Esophagus squamous epithelium (tissue), 5 donors: Measurements from ENCODE around the gene BLOC1S1. TPM values are rescaled to one million over a fixed set of nuclear protein-coding genes. Genes with fewer than 3 reads are reported as not detected.

Experiments
- DNase-seq: peaks from one replicate; lab custom pipeline; 2025; lab: John Stamatoyannopoulos, UW
- H3K27ac ChIP-seq, 4 donors: fragments of 200-600 bp; sonication (generic); one replicate each; pipeline ENCODE4 v1.5.1; 2016 to 2019; ENCODE audit warnings: mild to moderate bottlenecking in 1 of 4
- H3K27me3 ChIP-seq, 4 donors: fragments of 200-600 bp; sonication (generic); 1 replicate in 3 of 4; 2 replicates in 1 of 4; pipeline versions ENCODE4 v1.5.1 to v1.6.0; 2017 to 2021; ENCODE audit warnings: antibody characterized with exemption in 1 of 4
- H3K36me3 ChIP-seq, 3 donors: fragments of 200-600 bp; sonication (generic); one replicate each; pipeline ENCODE4 v1.5.1; 2016 to 2019
- H3K4me1 ChIP-seq, 3 donors: fragments of 200-600 bp; sonication (generic); one replicate each; pipeline ENCODE4 v1.5.1; 2017 to 2019
- H3K4me3 ChIP-seq, 4 donors: fragments of 200-600 bp; sonication (generic); 1 replicate in 3 of 4; 2 replicates in 1 of 4; pipeline ENCODE4 v1.5.1; 2016 to 2019; ENCODE audit warnings: mild to moderate bottlenecking in 2 of 4, moderate library complexity in 1 of 4
- H3K9me3 ChIP-seq, 3 donors: fragments of 200-600 bp; sonication (generic); one replicate each; pipeline ENCODE4 v1.5.1; 2016 to 2019
- POLR2A ChIP-seq, 4 donors: fragments of 450-650 bp; IDR thresholded peaks; one replicate each; pipeline ENCODE4 v1.6.1; 2017; ENCODE audit warnings: antibody characterized with exemption in 4 of 4, mild to moderate bottlenecking in 4 of 4, moderate library complexity in 3 of 4
- WGBS, 2 donors: methylation state at CpG; one replicate each; pipeline ENCODE4 v1.1.5; 2018; 5-methylcytosine and 5-hydroxymethylcytosine counted together
- intact Hi-C: fragments of 100-400 bp; cut with DNase I; formaldehyde crosslinking; loops from one replicate; pipeline ENCODE4 v1.15.0; 2022
- total RNA-seq, 4 donors: library from RNA; depleted of rRNA; stranded (reverse); fragments of >200 nt; gene quantifications; one replicate each; pipeline ENCODE4 v1.1.0, GENCODE V29; 2016
- TF ChIP-seq, protein P1 (sequence below), 6 experiments: fragments of 450-650 bp in 4 of 6; fragments of 200-600 bp in 2 of 6; sonication (generic) in 2 of 6; IDR thresholded peaks; one replicate each; pipeline ENCODE4 v1.5.1; 2016 to 2019; ENCODE audit warnings: antibody characterized with exemption in 6 of 6, mild to moderate bottlenecking in 4 of 6, moderate library complexity in 4 of 6
- donor health status: DM: yes; HTN: yes; CAD: no.

BLOC1S1 gene
- total RNA-seq, 4 donors from 2014 or later, result 117 to 211 (median 178) TPM

DNA sequence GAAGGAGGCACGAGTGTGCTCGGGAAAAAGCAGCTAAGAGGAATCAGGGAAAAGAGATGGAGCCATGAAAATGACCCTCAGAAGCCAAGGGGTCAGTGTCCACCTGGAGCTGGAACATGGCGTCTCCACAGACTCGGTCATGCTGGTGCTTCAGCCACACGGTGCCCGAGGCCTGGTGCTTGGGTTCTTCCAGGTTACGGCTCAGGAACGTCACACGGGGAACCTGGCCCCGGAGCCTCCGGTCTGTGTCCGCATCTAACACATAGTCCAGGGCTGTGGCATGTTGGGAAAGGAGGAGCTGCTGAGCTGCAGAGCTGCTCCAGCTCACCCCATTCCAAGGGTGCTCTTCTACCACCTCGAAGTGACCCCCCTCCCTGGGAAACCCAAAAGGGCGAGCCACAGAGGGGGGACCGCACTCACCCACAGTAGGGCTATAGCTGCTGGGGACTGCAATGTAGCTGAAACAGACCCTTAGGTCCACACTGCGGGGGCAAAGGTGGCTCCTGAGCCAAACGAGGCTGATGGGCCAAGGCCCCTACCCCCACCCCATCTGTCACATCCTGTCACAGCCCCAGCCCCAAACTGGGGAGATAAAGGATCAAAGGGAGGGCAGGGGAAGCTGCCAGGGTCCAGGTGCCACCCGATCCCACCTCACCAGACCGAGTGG, 18.9 kb upstream of the BLOC1S1 start:
- 52 to 66% methylated on average over 5 to 10 of the region's 19 CpGs for WGBS, 2 donors

DNA sequence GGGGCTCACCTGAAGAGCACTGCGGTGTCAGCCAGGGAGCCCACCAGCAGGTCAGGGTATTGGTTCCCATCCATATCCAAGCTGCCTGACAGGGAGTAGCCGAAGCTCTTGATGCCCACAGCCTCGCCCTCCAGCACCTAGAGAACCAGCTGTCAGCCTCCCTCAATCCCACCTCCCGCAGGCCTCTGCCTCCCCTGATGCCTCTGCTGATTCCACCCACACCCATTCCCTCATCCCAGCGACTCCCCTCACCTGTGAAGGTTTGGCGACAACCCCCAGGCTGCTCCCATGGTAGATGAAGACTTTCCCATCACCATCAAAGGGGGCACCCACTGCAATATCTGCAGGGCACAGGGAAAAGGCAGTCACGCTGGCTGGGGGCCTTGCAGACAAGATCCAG, 18.2 kb upstream of the BLOC1S1 start:
- DNase-seq, result no peak
- H3K36me3 ChIP-seq, result peaks cover 0 to 22% (median 0%) of the 10 kb centered on the region in 3 donors

More for the DNA sequence above, 18.9 kb upstream of the BLOC1S1 start:
- no peaks in the 10 kb centered on the region for H3K9me3 ChIP-seq
- peaks cover 0 to 18% (median 0%) of the 10 kb centered on the region in 3 donors for H3K4me1 ChIP-seq
- H3K27ac ChIP-seq, result no peak overlapping the region
- no peaks in the 10 kb centered on the region for H3K27me3 ChIP-seq
- H3K36me3 ChIP-seq, result peaks cover 0 to 26% (median 0%) of the 10 kb centered on the region in 3 donors
- intact Hi-C loops, result no loop called here
- no peak for TF ChIP-seq POLR2A (IDR thresholded peaks at IDR 0.05)
- TF ChIP-seq, protein P1, sequence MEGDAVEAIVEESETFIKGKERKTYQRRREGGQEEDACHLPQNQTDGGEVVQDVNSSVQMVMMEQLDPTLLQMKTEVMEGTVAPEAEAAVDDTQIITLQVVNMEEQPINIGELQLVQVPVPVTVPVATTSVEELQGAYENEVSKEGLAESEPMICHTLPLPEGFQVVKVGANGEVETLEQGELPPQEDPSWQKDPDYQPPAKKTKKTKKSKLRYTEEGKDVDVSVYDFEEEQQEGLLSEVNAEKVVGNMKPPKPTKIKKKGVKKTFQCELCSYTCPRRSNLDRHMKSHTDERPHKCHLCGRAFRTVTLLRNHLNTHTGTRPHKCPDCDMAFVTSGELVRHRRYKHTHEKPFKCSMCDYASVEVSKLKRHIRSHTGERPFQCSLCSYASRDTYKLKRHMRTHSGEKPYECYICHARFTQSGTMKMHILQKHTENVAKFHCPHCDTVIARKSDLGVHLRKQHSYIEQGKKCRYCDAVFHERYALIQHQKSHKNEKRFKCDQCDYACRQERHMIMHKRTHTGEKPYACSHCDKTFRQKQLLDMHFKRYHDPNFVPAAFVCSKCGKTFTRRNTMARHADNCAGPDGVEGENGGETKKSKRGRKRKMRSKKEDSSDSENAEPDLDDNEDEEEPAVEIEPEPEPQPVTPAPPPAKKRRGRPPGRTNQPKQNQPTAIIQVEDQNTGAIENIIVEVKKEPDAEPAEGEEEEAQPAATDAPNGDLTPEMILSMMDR (IDR thresholded peaks at IDR 0.05), result no peak
- H3K4me3 ChIP-seq, result no peak overlapping the region
- DNase-seq, result no peak

DNA sequence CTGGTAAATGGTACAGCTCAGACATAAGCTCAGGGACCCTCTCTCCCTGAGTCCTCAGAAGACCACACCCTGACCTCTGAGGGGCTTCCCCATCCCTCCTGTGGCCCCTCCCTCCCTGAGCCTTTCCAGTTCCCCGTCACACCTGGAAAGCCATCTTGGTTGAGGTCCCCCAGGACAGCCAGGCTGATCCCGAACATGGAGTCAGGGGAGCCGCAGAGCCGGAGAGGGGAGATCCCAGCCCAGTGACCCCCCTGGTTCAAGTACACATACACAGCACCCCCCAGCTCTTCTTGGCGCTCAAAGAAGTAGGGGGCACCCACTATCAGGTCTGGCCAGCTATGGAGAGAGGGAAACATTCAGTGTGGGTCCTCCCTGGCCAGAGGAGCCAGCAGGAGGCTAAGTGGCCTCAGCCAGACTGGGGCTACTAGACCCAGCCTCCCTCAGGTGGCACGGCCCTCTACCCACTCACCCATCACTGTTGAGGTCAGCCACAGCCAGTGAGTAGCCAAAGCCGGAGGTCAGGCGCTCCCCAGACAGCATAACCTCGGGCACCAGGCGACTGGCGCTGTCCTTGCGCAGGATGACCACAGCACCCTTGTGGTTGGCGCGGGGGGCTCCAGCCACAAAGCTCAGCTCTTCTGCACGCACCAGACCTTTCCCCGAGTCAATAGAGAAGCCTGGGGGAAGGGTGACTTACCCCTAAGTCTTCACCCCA, 17.4 kb upstream of the BLOC1S1 start:
- TF ChIP-seq, protein P1 (IDR thresholded peaks at IDR 0.05), result no peak
- TF ChIP-seq POLR2A (IDR thresholded peaks at IDR 0.05), result no peak
- intact Hi-C loops, result no loop called here
- Histone ChIP-seq H3K36me3 (peaks cover 0 to 14% (median 0%) of the 10 kb centered on the region in 3 donors), H3K27ac (no peak overlapping the region), H3K9me3 (no peaks in the 10 kb centered on the region), H3K27me3 (no peaks in the 10 kb centered on the region), H3K4me1 (peaks cover 0 to 18% (median 0%) of the 10 kb centered on the region in 3 donors), H3K4me3 (no peak overlapping the region)
- 71 to 82% methylated on average over 2 to 4 of the region's 16 CpGs for WGBS, 2 donors
- DNase-seq, result no peak

More for the DNA sequence above, 18.2 kb upstream of the BLOC1S1 start:
- Histone ChIP-seq H3K27ac (no peak overlapping the region), H3K27me3 (no peaks in the 10 kb centered on the region), H3K4me3 (no peak overlapping the region), H3K9me3 (no peaks in the 10 kb centered on the region), H3K4me1 (peaks cover 0 to 18% (median 0%) of the 10 kb centered on the region in 3 donors)
- TF ChIP-seq, protein P1 (IDR thresholded peaks at IDR 0.05), result no peak
- no peak for TF ChIP-seq POLR2A (IDR thresholded peaks at IDR 0.05)
- intact Hi-C loops, result no loop called here
- 77 to 86% methylated on average over 2 to 6 of the region's 7 CpGs for WGBS, 2 donors

DNA sequence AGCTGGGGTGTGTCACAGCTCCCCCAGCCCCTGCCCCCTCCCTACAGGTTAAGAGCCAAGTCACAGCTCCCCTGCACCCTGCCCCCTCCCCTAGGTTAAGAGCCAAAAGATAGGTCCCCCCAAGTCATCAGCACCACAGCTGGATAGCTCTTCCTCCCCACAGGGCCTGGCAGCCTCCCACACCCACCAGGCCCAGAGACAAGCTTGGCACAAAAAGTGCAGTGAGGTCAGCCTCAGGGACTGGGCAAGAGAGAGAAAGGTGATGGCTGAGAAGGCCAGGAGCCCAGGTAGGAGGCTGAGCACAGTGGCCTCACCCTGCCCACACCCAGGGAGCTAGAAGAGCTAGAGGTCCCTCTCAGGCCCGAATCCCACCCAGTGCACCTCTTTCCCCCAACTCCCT, 16.9 kb upstream of the BLOC1S1 start:
- DNase-seq, result no peak
- TF ChIP-seq, protein P1 (IDR thresholded peaks at IDR 0.05), result no peak
- no peak for TF ChIP-seq POLR2A (IDR thresholded peaks at IDR 0.05)
- WGBS, 2 donors, result 83% methylated on average over 1 of the region's 1 CpG; no CpG with 5 or more reads in 1 of the 2 donors
- Histone ChIP-seq H3K36me3 (peaks cover 0 to 9% (median 0%) of the 10 kb centered on the region in 3 donors), H3K27ac (no peak overlapping the region), H3K4me1 (peaks cover 0 to 18% (median 0%) of the 10 kb centered on the region in 3 donors), H3K27me3 (no peaks in the 10 kb centered on the region), H3K4me3 (no peak overlapping the region), H3K9me3 (no peaks in the 10 kb centered on the region)
- intact Hi-C loops, result no loop called here
